ENCODE results near the gene PPP1R9A.

DNA sequence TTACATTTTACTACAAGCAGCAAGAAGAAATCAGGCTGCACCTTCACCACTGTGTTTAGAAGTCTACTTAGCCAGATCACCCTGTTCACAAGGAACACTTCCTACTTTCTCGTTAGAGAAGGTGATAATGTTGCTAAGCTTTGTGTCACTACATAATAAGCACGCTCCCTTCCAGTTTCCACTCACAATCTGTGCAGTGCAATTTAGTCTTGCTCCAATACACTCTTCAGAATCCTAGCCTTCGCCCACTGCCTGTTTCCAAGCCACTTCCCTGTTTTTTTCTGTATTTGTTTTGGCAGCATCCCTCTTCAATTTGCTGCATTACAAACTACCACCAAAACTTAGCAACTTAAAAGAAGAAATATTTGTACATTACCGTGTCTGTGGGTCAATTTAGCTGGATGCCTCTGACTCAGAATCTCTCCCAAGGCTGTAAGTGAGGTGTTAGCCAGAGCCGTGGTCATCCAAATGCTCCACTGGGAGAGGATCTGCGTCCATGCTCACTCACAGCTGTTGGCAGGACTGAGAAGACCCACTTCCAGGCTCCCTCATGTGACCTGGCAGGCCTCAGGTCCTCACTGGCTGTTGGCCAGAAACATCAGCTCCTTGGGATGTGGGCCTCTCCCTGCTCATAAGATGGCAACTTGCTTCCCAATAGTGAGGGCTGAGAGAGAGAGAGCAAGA, 306.6 kb downstream of the PPP1R9A start:
- no peak for TF ChIP-seq POLR2AphosphoS5 (IDR thresholded peaks at IDR 0.05)
- TF ChIP-seq POLR2A (IDR thresholded peaks at IDR 0.05), result no peak
- TF ChIP-seq, protein P1, sequence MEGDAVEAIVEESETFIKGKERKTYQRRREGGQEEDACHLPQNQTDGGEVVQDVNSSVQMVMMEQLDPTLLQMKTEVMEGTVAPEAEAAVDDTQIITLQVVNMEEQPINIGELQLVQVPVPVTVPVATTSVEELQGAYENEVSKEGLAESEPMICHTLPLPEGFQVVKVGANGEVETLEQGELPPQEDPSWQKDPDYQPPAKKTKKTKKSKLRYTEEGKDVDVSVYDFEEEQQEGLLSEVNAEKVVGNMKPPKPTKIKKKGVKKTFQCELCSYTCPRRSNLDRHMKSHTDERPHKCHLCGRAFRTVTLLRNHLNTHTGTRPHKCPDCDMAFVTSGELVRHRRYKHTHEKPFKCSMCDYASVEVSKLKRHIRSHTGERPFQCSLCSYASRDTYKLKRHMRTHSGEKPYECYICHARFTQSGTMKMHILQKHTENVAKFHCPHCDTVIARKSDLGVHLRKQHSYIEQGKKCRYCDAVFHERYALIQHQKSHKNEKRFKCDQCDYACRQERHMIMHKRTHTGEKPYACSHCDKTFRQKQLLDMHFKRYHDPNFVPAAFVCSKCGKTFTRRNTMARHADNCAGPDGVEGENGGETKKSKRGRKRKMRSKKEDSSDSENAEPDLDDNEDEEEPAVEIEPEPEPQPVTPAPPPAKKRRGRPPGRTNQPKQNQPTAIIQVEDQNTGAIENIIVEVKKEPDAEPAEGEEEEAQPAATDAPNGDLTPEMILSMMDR (IDR thresholded peaks at IDR 0.05), result no peak

All from prostate gland (tissue), 2 donors.